ENCODE data around the gene RGS16.

Gene RGS16

DNA sequence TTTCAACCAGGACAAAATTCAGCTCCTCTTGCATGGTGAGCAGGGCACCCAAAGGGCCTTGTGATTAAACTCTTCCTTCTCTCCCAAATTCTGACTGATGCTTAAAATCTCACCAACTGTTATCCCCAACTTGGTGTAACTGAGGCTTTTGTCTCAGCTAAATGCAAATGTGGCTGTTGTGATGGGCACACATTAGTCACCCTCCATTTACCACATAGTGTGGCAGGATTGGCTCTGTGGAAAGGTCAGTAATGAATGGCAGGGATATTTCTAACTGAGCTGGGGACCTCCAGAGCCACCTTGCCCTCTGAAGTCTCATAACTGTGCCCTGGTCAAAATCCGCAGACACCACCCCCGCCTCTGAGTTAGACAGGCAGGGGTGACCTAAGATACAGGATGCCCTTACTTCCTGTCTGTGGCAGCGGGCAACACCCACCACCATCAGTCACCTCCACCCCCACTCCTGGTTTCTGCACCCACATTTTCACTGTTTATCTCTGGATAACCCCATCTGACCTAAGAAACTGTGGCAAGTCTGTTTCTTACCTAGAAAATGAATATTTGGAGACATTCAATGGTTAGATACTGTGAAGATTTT is 25.4 kb upstream of the RGS16 start:
- peak; percentile 53 for DNase-seq (ENCODE audit: low read depth)

- DNase-seq (ENCODE audit: low read depth): no peak
These were observed 24.9 kb upstream of the RGS16 start for GRCh38 chr1:182629080-182629479.

- no peak for DNase-seq (ENCODE audit: low read depth)
These were observed 24.5 kb upstream of the RGS16 start for GRCh38 chr1:182628657-182629056.

DNA sequence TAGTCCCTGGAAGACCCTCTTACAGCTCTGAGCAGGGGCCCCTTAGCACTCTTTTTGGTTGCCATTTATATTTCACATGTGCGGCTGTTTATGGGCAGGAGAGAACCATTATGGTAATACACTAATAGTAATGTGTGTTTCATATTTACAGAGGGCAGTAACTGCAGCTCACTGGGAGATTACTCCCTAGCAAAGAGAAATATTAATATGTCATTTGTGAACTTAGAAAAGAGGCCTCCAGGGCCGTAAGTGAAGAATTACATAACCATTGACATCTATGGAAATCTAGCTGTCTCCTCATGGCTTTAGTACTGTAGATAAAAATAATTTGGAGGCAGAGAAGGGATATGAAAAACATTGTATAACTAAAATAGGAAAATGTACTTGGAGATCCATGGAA is 23.4 kb upstream of the RGS16 start:
- no peak for DNase-seq (ENCODE audit: low read depth)

GRCh38 chr1:182626527-182626926 is 22.3 kb upstream of the RGS16 start:
- no peak for DNase-seq (ENCODE audit: low read depth)

GRCh38 chr1:182625719-182626504 is 21.7 kb upstream of the RGS16 start:
- no peak for DNase-seq (ENCODE audit: low read depth)

- no peak for DNase-seq (ENCODE audit: low read depth)
These were observed 20.8 kb upstream of the RGS16 start for GRCh38 chr1:182625024-182625423.

- no peak for DNase-seq (ENCODE audit: low read depth)
These were observed 20.4 kb upstream of the RGS16 start for GRCh38 chr1:182624577-182624976.

DNA sequence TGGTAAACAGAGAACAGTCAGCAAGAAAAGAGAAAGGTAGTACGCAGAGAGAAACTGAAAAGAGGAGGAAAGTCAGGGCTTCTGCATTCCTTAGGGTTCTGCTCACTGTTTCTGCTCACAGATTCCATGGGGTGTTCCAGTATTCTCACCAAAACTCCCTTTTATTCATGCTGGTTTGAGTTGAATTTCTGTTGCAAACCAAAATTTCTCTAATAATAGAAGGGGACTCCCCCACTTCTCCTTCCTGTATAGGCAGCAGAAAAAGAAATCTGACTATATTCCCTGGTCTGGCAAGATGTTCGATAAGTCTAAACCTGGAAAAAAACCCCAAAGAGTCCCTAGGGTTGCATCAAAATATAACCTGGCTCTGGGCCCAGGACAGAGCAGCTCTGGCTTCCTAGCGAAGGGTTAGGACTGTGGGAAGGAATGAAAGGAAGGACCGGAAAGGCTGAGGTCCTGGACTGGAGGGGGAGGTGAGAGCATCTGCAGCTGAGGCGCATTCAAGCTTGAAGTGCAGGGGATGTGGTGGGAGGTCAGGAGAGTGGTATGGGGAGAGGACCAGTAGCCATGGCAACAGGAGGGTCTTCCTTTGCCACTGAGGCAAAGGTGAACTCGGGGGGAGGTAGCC is 18.8 kb upstream of the RGS16 start:
- DNase-seq (ENCODE audit: low read depth): no peak

GRCh38 chr1:182621906-182622305 is 17.7 kb upstream of the RGS16 start:
- no peak for DNase-seq (ENCODE audit: low read depth)

DNA sequence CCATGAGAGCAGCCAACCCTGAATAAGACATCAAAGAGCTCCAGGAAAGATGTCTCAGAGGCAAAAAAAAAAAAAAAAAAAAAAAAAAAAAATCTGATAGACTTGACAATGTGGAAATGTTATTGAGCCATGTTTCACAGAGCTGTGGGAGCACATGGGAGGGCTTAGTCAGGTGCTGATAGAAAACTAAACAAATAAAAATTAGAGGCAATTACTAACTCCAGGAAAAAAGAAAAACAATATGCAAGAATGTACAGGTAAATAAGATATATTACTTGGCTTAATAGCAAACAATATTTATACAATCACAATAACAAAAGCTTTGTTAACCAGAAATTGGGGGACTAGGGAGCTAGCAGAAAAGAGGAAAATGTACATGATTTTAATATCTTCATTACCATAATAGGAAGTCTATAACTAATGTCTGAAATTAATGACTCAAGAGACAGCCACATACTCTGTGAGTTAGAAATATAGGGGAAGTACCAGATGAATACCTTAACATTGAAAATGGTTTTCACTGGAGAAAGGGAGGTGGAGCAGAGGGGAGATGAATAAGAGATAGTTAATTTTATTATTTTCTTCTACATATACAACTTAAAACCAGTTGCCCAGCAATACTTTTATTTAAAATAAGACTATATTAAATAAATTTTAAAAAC is 16.9 kb upstream of the RGS16 start:
- no peak for DNase-seq (ENCODE audit: low read depth)

DNA sequence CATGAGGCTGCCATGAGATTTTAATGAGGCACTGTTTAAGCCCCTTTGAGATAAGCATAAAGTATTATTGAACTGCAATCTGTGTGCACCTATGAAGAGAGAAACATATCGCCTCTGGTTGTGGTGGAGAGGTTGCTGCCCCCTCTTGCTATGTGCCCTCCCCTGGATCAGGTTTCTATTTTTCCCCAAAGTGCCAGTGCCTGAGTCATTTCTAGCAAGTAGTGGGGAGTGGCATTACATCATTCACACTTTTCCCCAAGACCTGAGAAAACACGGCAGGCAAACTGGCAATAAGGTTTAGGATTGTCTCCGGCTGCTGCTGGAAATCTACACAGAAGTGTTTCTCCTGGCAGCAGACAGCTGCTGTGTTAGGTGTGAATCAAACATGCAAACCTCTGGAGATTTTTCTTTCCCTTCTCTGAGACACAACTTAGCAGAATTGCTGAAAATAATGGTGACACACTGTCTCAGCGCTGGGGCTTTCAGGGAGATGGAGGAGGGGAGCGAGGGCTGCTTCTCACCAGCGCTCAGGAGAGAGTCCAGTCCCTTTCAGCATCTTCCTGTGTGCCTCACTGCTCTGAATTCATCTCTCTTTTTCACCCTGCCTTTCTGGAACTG is 13.7 kb upstream of the RGS16 start:
- DNase-seq (ENCODE audit: low read depth): no peak

- DNase-seq (ENCODE audit: low read depth): no peak
These were observed 12.8 kb upstream of the RGS16 start for GRCh38 chr1:182617014-182617429.

DNA sequence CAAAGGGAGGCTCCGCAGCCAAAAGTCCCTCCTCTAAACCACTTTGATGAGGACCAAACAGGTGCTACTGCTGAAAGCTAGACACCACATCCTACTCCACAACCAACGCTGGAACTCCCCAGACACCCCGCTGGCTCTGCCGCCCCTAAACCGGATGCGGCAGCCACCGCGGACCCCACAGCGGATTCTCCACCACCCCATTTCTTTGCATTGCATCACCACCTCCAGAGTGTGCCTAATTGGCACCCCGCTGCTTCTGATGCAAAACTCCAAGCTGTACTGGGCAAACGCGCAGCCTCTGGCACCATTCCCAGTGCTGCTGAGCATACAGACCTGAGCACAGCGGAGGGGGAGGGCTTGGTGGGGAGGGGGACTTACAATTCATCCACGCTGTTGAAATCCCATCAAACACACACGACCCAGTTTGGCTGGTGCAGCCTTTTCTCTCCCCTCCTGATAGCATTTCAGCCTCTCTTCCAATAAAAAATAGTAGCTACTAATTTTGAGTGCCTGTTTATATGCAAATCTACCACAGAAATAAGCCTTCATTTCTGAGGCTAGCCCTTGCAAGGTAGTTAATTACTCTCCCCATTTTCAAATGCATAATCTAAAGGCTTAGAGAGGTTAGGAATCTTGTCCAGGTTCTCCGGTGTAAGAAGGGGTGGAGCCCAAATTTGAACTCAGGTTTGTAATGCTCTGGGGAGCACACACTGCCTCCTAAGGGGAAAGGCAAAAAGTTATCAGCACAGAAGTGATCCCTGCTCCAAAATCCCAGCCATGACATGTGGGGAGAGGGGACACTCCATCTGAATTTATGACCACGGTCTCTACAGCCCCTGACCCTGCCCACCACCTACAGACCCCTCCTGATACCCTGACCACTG is 12.2 kb upstream of the RGS16 start:
- DNase-seq (ENCODE audit: low read depth): peak; percentile 73

DNA sequence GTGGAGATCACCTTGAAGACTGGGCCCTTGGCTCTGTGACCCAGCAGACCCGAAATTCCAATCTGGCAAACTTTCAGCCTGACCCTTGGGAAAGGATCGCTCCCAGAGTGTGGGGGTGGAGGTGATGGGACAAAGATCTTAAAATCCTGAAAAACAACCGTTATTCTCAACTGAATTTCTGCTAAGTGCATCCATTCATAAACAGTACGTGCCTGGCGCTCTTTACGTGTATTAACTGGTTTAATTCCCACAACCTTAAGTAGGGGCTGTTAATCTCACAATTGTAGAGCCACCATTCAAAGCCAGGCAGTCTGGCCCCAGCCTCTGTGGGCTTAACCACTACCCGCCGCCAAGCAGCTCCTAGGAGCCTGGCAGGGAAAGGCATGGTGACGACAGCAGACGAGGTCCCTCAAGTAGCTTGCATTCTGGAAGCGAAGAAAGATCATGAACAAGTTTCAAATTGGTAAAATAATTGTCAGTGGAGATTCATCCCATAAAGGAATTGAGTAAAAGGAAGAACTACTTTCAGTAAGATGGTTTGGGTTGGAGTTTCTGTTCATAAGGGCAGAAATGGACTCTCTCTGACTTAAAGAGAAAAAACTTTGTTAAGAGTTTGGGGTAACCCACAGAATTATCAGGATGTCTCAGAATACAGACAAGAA is 11.4 kb upstream of the RGS16 start:
- no peak for DNase-seq (ENCODE audit: low read depth)

GRCh38 chr1:182614796-182615454 is 10.7 kb upstream of the RGS16 start:
- DNase-seq (ENCODE audit: low read depth): peak; percentile 33

- DNase-seq (ENCODE audit: low read depth): no peak
These were observed 7.6 kb upstream of the RGS16 start for GRCh38 chr1:182611787-182612186.

GRCh38 chr1:182611326-182611725 is 7.1 kb upstream of the RGS16 start:
- DNase-seq (ENCODE audit: low read depth): no peak

DNA sequence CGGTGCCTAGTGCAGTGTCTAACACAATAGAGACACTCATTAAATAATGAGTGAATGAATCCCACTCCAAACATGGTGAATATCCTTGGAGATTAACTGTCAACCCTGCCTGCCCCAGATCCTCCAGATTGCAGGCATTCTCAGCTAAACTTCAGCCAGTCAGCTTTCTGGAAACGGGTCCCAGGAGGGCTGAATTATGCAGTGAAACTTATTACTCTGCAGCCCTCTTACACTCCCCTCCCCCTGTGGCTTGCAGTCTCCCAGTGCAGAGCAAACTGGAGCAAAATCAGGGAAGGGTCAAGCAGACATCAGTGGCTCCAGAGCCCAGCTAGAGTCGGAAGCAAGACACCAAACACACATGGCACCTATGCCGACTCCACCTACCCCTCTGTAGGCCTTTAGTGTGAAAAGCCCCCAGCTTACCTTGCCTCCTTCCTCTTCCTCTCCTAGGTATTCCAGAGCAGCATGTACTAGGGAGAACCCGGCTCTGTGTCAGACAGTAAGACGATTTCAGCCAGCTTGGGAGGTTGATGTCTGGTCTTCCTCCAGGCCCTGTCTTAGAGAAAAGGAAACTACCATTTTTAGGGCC is 6.5 kb upstream of the RGS16 start:
- DNase-seq (ENCODE audit: low read depth): no peak

Data from activated T-cell treated with anti-CD3 and anti-CD28 coated beads for 24 hours (primary cell).